GM23338 (cell line): ENCODE measurements around the gene TAF11.
"Not testable (repeated sequence)": the region's sequence is repeated elsewhere in the genome, so short reads cannot be mapped to it uniquely, and the experiment has no call there.

ENCODE experiments used
- CREB1 ChIP-seq: fragments of 250-450 bp; sonication (Bioruptor Pico); IDR thresholded peaks from 2 replicates; pipeline ENCODE4 v1.5.0; 2020; ENCODE audit warnings: low read depth, mild to moderate bottlenecking, moderate library complexity
- CTCF ChIP-seq, 2 experiments: fragments of 200-600 bp in 1 of 2; sonication (generic) in 1 of 2; conservative IDR thresholded peaks; 2 replicates each; pipeline versions ENCODE4 v1.5.1 to v1.6.1; 2016 to 2017; ENCODE audit warnings: antibody characterized with exemption in 2 of 2, low read depth in 2 of 2, mild to moderate bottlenecking in 2 of 2, moderate library complexity in 1 of 2
- EZH2 ChIP-seq: fragments of 200-600 bp; sonication (generic); IDR thresholded peaks from one replicate; pipeline ENCODE4 v1.8.0; 2017; ENCODE audit warnings: antibody characterized with exemption, mild to moderate bottlenecking, low read depth; ENCODE audit not compliant: unreplicated experiment
- TF ChIP-seq, protein P1 (sequence below): fragments of 250-450 bp; sonication (Bioruptor Pico); IDR thresholded peaks from 2 replicates; pipeline ENCODE4 v1.5.0; 2020; ENCODE audit warnings: mild to moderate bottlenecking, moderate library complexity
- TF ChIP-seq, protein P2 (sequence below): IDR thresholded peaks from one replicate; pipeline ENCODE4 v1.6.1; 2018; ENCODE audit warnings: antibody characterized with exemption; ENCODE audit not compliant: unreplicated experiment

- not testable (repeated sequence) for TF ChIP-seq CTCF (conservative IDR thresholded peaks at IDR 0.05; ENCODE audit: low read depth in 2 of 2); EZH2; CREB1 (CRISPR knock-in tag)
- TF ChIP-seq, protein P1, sequence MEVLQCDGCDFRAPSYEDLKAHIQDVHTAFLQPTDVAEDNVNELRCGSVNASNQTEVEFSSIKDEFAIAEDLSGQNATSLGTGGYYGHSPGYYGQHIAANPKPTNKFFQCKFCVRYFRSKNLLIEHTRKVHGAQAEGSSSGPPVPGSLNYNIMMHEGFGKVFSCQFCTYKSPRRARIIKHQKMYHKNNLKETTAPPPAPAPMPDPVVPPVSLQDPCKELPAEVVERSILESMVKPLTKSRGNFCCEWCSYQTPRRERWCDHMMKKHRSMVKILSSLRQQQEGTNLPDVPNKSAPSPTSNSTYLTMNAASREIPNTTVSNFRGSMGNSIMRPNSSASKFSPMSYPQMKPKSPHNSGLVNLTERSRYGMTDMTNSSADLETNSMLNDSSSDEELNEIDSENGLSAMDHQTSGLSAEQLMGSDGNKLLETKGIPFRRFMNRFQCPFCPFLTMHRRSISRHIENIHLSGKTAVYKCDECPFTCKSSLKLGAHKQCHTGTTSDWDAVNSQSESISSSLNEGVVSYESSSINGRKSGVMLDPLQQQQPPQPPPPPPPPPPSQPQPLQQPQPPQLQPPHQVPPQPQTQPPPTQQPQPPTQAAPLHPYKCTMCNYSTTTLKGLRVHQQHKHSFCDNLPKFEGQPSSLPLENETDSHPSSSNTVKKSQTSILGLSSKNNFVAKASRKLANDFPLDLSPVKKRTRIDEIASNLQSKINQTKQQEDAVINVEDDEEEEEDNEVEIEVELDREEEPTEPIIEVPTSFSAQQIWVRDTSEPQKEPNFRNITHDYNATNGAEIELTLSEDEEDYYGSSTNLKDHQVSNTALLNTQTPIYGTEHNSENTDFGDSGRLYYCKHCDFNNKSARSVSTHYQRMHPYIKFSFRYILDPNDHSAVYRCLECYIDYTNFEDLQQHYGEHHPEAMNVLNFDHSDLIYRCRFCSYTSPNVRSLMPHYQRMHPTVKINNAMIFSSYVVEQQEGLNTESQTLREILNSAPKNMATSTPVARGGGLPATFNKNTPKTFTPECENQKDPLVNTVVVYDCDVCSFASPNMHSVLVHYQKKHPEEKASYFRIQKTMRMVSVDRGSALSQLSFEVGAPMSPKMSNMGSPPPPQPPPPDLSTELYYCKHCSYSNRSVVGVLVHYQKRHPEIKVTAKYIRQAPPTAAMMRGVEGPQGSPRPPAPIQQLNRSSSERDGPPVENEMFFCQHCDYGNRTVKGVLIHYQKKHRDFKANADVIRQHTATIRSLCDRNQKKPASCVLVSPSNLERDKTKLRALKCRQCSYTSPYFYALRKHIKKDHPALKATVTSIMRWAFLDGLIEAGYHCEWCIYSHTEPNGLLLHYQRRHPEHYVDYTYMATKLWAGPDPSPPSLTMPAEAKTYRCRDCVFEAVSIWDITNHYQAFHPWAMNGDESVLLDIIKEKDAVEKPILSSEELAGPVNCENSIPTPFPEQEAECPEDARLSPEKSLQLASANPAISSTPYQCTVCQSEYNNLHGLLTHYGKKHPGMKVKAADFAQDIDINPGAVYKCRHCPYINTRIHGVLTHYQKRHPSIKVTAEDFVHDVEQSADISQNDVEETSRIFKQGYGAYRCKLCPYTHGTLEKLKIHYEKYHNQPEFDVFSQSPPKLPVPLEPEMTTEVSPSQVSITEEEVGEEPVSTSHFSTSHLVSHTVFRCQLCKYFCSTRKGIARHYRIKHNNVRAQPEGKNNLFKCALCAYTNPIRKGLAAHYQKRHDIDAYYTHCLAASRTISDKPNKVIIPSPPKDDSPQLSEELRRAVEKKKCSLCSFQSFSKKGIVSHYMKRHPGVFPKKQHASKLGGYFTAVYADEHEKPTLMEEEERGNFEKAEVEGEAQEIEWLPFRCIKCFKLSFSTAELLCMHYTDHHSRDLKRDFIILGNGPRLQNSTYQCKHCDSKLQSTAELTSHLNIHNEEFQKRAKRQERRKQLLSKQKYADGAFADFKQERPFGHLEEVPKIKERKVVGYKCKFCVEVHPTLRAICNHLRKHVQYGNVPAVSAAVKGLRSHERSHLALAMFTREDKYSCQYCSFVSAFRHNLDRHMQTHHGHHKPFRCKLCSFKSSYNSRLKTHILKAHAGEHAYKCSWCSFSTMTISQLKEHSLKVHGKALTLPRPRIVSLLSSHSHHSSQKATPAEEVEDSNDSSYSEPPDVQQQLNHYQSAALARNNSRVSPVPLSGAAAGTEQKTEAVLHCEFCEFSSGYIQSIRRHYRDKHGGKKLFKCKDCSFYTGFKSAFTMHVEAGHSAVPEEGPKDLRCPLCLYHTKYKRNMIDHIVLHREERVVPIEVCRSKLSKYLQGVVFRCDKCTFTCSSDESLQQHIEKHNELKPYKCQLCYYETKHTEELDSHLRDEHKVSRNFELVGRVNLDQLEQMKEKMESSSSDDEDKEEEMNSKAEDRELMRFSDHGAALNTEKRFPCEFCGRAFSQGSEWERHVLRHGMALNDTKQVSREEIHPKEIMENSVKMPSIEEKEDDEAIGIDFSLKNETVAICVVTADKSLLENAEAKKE (CRISPR knock-in tag): not testable (repeated sequence)
- TF ChIP-seq, protein P2, sequence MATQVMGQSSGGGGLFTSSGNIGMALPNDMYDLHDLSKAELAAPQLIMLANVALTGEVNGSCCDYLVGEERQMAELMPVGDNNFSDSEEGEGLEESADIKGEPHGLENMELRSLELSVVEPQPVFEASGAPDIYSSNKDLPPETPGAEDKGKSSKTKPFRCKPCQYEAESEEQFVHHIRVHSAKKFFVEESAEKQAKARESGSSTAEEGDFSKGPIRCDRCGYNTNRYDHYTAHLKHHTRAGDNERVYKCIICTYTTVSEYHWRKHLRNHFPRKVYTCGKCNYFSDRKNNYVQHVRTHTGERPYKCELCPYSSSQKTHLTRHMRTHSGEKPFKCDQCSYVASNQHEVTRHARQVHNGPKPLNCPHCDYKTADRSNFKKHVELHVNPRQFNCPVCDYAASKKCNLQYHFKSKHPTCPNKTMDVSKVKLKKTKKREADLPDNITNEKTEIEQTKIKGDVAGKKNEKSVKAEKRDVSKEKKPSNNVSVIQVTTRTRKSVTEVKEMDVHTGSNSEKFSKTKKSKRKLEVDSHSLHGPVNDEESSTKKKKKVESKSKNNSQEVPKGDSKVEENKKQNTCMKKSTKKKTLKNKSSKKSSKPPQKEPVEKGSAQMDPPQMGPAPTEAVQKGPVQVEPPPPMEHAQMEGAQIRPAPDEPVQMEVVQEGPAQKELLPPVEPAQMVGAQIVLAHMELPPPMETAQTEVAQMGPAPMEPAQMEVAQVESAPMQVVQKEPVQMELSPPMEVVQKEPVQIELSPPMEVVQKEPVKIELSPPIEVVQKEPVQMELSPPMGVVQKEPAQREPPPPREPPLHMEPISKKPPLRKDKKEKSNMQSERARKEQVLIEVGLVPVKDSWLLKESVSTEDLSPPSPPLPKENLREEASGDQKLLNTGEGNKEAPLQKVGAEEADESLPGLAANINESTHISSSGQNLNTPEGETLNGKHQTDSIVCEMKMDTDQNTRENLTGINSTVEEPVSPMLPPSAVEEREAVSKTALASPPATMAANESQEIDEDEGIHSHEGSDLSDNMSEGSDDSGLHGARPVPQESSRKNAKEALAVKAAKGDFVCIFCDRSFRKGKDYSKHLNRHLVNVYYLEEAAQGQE: not testable (repeated sequence)
These were observed 44.4 kb upstream of the TAF11 start for GRCh38 chr6:34932202-34932601.
